HG02571 (cell line): ENCODE measurements around the gene YIPF2.
"Not testable (repeated sequence)": the region's sequence is repeated elsewhere in the genome, so short reads cannot be mapped to it uniquely, and the experiment has no call there.

Experiments used
- ATAC-seq: cut with Tn5 transposase; IDR thresholded peaks from one replicate; pipeline ENCODE4 v1.9.1; 2021; ENCODE audit warnings: mild to moderate bottlenecking, moderate library complexity; ENCODE audit not compliant: unreplicated experiment

YIPF2 gene

DNA sequence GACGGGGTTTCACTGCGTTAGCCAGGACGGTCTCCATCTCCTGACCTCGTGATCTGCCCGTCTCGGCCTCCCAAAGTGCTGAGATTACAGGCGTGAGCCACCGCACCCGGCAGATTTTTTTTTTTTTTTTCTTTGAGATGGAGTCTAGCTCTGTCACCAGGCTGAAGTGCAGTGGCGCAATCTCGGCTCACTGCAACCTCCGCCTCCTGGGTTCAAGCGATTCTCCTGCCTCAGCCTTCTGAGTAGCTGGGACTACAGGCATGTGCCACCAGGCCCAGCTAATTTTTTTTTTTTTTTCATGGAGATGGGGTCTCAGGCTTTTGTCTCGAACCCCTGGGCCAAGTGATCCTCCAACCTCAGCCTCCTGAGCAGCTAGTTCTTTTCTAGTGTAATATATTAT lies 13.2 kb upstream of the YIPF2 start:
- not testable (repeated sequence) for ATAC-seq

DNA sequence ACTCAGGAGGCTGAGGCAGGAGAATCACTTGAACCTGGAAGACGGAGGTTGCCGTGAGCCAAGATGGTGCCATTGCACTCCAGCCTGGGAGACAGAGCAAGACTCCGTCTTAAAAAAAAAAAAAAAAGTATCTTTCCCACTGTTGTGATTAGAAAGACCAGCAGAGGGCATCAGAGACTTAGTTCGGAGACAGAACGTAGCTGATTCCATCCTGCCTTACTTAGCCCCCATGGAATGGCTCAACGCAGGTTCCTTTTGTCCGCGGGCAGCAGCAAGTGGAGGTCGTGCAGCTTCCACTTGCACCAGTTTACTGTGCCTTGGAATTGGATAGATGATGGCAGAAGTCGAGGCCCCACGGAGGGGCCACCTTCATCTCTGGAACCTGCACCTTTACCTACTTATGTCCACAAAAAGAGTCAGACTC lies 8.2 kb upstream of the YIPF2 start:
- ATAC-seq, result no peak

DNA sequence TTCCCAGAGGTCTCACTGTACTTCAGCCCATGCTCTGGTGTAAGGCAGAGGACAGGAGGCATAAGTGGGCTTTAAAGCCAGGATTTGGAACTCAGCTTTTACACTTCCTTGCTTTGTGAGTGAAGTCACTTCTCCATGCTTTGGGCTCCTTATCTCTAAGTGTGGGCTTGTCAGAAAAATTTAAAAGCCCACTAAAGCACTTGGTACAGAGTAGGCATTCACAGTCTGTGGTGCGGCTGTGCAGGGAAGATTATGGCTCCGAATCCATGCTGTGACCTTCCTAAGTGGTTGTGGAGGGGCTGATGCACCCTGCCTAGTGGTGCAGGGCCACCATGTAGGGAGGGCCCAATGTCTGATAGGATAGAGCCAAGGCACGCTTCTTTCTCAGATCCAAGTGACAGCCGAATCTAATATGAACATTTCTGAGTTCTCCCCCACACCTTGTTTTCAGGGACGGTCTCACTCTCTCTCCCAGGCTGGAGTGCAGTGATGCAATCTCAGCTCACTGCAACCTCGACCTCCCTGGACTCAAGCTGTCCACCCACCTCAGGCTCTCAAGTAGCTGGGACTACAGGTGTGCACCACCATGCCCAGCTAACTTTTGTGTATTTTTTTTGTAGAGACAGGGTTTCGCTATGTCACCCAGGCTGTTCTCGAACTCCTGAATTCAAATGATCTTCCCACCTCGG lies 7.1 kb upstream of the YIPF2 start:
- ATAC-seq, result no peak

DNA sequence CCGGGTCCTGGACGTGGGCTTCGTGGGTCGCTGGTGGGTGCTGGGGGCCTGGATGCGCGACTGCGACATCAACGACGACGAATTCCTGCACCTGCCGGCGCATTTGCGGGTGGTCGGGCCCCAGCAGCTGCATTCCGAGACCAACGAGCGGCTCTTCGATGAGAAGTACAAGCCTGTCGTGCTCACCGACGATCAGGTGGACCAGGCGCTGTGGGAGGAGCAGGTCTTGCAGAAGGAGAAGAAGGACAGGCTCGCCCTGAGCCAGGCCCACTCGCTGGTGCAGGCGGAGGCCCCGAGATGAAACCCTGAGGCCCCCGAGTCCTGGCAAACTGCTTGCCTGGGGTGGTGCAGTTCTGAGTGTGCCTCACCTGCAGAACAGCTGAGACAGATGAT lies 959 bp upstream of the YIPF2 start:
- no peak for ATAC-seq

DNA sequence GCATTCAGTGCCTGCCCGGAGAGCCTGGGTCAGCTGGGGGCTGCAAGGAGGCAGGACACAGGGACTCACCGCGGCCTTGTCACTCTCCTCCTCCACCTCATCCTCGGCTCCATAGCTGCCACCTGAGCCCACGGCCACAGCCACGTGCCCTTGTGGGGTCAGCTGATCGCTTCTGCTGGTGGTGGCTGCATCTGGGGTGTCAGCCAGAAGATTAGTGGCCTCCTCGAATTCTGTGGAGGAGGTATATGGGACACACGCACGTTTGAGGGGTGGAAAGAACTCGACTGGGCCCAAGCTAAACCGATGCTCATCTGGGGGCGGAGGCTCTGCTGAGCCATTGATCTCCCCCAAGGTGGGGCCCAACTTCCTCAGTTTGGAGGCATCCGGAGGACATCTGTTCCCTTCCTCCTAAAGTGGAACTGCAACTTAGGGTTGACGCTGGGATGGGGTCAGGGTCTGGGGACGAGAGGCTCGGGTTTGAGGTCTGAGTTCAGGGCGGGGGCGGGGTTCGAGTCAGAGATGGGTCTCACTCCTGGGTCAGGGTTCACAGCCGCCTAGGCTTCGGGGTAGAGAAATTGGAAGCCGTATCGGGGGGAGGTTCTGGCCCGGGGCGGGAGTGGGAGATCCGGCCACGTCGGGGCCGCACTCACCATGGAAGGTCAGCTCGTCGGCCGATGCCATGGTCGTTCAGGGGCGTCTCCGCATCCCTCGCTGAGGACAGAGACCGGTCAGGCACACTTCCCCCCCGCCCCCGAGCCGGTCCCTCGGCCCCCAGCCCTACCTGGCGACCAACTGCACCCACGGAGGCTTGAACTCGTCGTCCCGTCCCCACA lies 493 bp downstream of the YIPF2 start:
- ATAC-seq, result no peak

DNA sequence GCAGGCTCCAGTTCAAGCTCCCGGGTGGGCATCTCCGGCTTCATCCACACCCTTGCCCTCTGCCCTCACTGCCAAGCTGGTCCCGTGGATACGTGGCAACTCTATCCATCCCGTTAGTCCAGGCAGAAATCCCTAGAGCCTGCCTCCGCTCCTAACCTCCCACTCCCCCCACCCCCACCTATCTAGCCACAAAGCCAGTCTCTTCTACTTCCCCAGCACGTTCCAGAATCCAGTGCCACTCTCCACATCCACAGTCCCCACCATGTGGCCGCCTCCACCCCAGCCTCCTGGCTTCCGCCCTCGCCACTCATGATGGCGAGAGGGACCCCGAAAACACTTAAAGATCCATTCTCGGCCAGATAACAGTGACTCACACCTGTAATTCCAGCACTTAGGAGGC lies 3.8 kb downstream of the YIPF2 start:
- ATAC-seq, result no peak

DNA sequence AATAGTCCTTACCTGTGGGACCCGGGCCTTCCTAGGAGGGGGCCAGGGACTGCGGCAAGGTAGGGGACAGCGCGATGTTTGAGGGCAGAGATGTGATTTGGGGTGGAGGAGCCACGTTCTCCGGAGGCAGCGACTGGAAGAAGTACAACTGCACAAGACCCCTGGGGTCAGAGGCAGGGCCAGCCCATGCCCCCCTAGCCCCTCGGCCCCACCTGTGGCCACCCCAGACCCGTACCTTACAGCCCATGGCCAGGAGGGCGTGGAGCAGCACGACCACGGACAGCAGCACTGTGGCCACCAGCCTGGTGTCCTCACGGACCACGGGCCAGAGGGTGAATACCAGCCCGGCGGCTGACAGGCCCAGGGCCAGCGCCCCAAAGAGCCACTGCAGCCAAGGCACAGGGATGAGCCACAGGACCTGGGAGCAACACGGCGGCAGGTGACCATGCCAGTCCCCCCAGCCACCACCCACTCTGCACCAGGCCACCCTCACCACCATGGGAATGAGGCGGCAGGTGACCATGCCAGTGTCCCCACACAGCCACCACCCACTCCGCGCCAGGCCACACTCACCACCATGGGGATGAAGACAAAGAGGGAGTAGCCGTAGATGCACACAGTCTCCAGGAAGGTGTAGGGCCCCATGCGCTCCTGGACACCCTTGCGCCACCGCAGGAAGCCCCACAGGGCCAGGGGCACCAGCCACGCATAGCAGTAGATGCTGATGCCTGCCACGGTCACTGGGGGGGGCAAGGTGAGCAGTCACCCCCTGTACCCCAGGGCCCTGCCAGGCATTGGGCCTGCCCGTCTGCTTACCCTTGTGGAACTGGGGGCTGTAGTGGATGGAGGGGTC lies 5.0 kb downstream of the YIPF2 start:
- no peak for ATAC-seq

DNA sequence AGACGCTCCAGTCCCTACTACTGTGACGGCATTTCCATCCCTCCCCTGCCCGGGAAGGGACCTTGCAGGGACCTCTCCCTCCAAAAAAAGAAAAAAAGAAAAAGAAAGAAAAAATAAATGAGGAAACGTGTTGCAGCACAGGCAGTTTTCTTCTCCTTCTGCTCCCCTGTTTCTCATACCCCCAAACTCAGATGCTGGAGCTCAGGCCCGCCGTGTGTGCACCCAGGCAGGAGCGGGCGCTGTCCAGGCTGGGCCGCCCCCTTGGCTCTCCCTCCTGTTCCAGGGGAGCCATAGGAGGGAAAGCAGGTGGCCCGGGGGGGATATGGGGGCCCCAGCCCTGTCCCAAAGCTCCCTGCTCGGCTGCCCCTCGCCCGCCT lies 5.8 kb downstream of the YIPF2 start:
- ATAC-seq, result no peak

DNA sequence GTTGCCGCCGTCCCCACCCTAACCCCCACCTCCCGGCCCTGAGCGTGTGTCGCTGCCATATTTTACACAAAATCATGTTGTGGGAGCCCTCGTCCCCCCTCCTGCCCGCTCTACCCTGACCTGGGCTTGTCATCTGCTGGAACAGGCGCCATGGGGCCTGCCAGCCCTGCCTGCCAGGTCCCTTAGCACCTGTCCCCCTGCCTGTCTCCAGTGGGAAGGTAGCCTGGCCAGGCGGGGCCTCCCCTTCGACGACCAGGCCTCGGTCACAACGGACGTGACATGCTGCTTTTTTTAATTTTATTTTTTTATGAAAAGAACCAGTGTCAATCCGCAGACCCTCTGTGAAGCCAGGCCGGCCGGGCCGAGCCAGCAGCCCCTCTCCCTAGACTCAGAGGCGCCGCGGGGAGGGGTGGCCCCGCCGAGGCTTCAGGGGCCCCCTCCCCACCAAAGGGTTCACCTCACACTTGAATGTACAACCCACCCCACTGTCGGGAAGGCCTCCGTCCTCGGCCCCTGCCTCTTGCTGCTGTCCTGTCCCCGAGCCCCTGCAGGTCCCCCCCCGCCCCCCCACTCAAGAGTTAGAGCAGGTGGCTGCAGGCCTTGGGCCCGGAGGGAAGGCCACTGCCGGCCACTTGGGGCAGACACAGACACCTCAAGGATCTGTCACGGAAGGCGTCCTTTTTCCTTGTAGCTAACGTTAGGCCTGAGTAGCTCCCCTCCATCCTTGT lies 6.4 kb downstream of the YIPF2 start:
- no peak for ATAC-seq

DNA sequence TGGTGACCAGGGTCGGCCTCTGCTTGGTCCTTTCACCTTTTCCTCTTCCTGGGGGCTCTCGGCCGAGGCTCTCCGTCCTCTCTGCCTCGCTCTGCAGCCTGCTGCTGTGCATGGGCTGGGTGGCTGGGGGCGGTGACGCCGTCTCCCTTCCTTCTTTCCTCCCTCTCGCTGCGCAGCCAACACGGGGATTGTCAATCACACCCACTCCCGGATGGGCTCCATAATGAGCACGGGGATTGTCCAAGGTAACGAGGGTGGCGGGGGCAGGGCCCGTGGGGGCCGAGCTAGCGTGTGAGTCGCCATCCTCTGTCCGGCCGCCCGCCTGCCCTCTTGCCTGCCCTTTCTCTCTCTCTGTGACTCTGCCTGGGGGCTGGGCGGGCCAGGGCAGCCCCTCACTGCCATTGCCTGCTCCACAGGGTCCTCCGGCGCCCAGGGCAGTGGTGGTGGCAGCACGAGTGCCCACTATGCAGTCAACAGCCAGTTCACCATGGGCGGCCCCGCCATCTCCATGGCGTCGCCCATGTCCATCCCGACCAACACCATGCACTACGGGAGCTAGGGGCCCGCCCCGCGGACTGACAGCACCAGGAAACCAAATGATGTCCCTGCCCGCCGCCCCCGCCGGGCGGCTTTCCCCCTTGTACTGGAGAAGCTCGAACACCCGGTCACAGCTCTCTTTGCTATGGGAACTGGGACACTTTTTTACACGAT lies 7.1 kb downstream of the YIPF2 start:
- no peak for ATAC-seq

DNA sequence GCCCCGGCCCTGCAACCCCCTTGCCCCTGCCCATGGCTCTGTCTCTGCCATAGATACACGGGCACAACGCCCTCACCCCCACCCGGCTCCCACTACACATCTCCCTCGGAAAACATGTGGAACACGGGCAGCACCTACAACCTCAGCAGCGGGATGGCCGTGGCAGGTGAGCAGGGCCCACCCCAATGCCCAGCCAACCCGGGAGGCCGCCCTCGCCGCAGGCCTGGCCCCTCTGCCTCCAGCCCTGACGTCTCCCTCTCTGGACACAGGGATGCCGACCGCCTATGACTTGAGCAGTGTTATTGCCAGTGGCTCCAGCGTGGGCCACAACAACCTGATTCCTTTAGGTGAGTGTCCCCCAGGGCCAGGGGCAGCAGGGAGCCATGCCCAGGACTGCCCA lies 7.7 kb downstream of the YIPF2 start:
- no peak for ATAC-seq

DNA sequence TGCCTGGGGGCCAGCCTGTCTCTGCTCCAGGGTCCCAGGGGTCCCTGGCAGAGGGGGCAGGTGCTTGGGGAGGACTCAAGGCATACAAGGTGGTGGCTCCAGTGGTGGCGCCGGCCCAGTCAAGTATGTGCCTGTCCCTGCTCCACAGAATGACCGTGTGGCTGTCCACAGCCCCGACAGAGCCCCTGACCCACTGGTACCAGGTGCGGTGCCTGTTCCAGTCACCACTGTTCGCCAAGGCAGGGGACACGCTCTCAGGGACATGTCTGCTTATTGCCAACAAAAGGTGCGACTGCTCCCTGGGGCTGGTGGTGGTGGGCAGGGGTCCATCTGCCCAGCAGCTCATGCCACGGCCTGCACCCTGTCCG lies 8.2 kb downstream of the YIPF2 start:
- no peak for ATAC-seq

DNA sequence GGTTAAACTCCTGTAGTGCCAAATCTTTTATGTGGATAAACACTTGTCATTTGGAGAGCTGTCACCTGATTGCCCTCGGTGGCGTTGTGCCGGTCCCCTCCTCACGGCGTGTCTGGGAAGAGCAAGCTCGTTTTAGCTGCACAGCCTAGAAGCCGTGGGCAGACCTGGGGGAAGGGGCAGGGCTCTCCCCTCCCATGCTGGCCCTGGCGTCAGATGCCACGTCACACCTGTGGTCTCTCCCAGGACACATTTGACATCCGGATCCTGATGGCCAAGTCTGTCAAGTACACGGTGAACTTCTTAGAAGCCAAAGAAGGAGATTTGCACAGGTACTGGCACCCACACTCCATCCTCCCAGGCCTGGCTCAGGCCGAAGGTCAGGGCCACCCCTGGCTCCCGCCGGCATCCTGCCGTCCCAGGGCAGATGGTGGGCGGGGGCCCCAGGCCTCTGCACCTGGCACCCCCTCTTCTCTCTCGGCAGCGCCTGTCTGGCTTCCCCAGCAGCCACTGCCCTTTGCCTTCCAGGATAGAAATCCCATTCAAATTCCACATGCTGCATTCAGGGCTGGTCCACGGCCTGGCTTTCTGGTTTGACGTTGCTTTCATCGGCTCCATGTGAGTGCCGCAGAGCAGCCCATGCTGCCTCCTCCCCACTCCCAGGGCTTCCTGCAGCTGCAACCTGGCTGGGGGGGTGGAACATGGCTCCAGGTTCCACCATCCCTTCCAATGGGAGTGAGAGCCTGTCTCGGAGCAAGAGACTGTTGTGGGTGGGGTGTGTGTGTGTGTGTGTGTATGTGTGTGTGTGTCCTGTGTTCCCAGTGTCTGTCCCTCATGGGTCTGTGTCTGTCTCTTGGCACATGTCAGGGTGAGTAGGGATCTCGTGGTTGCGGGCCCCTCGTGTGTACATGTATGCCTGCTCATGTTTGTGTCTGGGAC lies 8.8 kb downstream of the YIPF2 start:
- ATAC-seq, result no peak

DNA sequence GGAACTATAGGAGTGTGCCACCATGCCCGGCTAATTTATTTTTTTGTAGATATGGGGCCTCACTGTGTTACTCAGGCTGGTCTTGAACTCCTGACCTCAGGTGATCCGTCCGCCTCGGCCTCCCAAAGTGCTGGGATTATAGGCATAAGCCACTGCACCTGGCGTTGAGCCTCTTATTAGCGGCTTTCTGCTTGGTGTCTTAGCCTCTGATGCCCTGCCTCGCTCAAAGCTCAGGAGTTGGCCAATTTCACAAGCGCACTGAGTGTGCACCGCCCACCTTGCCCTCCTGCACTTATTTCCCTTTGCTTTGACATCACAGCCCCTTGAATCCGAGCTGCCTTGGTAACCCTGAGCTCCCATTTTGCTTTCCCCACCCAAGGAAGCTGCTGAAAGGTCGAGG lies 10.1 kb downstream of the YIPF2 start:
- no peak for ATAC-seq

DNA sequence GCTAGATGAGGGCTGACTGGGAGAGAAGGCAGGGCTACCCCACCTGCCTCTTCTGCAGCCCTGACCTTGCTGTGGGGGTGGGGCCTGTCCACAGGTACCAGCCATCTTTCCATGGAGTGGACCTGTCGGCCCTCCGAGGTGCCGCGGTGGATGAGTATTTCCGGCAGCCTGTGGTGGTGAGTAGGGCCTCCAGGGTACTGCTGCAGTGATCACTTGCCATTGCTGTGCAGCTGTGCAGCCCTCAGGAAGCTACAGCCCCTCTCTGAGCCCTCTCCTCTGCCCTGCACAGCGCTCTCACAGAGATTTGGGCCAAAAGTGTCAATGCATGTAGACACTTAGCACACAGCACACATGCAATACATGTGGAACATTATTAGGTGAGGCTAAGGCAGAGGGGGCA lies 11.8 kb downstream of the YIPF2 start:
- no peak for ATAC-seq

DNA sequence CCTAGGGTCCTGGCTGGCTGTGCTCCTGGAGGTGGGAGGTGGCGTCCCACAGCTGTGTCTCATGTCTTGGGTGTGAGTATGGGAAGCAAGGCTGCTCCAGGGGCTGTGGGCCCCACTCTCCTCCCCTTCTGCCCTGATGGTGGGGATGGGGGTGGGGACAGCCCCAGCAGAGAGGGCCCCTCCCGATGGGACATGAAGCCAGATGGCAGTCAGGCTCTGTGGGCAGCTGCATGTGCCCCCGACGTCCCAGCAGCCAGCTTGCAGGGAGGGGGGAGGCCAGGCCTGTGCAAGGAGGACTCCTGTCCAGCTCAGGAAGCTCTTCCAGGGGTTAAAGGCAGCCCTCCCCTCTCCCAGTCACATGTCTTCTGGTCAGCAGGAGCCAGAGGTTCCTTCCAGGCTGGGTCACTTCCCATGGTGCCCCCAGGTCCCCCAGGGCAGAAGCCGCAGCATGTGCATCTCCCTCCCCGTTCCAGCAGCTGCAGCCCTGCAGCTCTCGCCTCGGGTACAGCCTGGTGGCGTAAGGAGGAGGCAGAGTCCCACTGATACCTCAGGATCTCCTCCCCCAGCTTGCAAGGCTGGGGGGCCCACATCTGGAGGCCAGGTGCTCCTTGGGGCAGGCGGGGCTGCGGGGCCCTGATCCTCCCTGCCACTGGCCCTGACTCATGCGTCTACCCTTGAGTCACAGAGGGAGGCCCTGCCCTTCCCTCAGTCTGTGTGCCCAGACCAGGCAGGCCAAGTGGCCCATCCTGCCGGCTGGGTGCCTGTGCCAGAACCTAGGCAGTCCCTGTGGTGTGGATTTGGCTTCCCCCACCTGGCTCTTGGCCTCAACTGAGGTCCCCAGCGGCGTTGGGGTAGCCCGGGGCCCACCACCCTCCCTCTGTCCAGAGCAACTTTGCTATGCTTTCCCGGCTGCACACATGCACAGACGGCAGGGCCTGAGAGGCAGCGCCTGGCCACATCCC lies 13.0 kb downstream of the YIPF2 start:
- no peak for ATAC-seq

DNA sequence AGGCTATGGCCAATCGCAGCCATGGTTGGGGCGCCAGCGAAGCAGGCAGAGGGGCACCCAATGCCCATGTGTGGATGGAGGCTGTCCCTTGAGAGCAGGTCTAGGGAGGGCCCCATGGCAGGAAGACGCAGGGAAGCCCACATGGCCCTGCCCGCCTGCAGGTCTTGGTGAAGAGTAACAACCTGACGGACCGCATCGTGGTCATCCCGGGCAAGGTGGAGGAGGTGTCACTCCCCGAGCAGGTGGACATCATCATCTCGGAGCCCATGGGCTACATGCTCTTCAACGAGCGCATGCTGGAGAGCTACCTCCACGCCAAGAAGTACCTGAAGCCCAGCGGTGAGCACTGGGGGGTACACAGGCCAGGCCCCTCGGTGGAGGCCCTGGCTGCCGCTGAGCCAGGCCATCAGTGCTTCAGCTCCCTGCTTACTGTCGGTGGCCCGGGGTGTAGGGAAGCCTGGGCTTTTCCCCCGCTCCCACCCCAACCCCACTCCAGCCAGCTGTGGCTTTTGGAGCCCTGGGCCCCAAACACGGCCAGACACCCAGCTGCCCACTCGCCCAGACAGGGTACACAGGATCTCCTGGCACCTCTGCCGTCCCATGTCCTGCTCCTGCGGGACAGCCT lies 14.6 kb downstream of the YIPF2 start:
- no peak for ATAC-seq

DNA sequence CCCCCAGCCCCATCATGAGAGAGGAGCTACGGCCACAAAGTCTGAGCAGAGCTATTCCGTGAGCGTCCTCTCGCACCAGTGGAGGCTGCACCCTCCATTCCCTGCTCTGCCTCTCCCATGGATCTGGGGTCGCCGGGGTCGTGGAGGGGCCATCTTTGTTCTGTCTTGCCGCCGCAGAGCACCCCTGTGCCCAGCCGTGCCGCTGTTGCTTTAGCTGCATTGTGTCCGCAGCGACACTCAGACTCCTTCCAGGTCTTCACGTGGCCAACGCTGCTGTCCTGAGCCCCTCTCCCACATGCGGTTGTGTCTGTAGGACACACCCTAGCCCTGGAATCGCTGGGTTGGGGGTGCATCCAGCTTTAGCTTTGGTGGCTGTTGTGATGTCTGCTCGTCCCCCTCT lies 15.8 kb downstream of the YIPF2 start:
- ATAC-seq, result no peak
